HG02840 (cell line): Measurements from ENCODE around the gene RASGRP2.
"Not testable (repeated sequence)": the region's sequence is repeated elsewhere in the genome, so short reads cannot be mapped to it uniquely, and the experiment has no call there.

ENCODE experiments used
- ATAC-seq: cut with Tn5 transposase; IDR thresholded peaks from one replicate; pipeline ENCODE4 v1.9.1; 2021; ENCODE audit warnings: mild to moderate bottlenecking, moderate library complexity, moderate number of reproducible peaks; ENCODE audit not compliant: unreplicated experiment, low FRiP score

RASGRP2 gene

DNA sequence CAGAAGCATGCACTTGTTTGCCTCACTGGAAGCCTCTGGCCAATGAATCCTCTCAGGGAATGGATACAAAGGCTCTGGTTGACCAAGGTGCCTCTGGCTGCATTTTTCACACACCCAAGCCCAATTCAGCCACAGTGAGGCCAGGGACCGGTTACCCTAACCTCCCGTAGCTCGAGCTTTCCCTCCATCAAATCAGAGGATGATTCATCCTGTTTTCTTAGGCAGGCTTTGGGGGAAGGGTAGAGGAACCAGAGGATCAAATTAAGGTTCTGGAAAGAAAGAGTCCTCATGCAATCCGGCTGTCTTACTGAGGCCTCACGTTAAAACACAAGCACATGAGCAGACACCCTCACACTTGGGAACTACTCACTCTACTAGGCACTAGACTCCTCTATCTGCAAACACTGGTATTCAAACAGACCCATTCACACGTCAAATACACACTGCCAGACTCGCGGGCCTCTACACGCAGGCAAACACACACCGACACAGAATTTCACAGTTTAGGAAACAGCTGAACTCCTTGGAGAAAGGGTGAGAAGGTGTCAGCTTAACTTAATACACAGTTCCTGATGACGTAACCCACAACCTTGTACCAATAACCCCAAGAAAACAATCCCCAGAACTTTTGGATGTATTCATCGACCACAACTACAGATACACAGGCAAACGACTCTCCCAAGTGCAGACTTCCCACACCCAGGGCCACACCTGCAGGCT lies 33.4 kb downstream of the RASGRP2 start:
- no peak for ATAC-seq

DNA sequence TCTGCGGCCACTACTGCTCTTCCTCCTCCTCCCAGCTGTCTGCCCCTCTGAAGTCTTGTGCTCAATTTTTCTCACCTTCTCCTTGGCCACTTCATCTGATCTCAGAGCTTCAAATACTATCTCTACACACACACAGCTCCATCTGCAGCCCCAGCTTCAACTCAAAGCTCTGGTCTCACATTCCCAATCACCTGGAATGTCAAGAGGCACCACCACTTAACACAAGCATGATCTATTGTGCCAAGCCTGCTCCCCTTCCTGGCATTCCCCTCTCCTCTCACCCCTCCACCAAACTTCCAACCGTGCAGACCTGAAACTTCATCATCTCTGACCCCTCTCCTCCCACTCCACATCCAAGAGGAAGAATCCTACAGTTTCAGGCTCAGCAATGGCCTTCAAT lies 38.4 kb downstream of the RASGRP2 start:
- no peak for ATAC-seq

DNA sequence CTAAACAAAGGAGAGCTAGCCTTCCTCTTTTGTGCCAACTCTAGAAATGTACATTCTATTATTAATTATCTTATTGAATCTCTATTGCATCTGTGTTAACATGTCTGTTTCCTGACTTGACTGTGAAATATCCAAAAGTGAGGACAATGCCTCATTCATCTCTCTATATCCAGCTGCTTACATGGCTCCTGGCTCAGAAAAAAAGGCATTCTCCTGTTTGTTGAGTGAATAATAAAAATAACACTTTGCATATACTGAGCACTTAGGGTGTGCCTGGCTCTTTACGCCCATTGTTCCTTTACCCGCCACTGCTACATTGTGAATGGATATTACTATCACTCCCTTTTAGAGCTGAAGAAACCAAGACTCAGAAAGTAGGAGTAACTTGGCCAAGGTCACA lies 40.9 kb downstream of the RASGRP2 start:
- no peak for ATAC-seq

DNA sequence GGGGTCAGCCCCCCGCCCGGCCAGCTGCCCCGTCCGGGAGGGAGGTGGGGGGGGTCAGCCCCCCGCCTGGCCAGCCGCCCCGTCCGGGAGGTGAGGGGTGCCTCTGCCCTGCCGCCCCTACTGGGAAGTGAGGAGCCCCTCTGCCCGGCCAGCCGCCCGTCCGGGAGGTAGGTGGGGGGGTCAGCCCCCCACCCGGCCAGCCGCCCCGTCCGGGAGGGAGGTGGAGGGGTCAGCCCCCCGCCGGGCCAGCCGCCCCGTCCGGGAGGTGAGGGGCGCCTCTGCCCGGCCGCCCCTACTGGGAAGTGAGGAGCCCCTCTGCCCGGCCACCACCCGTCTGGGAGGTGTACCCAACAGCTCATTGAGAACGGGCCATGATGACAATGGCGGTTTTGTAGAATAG lies 42.0 kb downstream of the RASGRP2 start:
- ATAC-seq = not testable (repeated sequence)

DNA sequence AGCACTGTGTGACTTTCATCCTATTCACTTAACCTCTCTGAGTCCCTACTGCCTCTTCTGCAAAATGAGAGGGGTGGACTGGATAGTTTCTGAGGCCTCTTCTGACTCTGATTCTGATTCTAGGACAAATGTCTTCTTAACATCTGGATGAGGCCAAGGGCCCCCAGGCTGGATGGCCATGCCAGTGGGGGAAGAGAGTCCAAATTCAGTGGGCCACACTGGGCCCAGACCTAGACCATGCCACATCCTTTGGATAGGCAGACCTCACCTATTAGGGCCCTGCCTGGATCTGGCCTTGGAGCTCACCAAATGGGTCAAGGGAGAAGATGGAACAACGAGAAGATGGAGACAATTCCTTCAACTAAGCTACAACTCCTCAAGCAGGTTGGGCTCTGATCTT lies 45.5 kb downstream of the RASGRP2 start:
- ATAC-seq = no peak

DNA sequence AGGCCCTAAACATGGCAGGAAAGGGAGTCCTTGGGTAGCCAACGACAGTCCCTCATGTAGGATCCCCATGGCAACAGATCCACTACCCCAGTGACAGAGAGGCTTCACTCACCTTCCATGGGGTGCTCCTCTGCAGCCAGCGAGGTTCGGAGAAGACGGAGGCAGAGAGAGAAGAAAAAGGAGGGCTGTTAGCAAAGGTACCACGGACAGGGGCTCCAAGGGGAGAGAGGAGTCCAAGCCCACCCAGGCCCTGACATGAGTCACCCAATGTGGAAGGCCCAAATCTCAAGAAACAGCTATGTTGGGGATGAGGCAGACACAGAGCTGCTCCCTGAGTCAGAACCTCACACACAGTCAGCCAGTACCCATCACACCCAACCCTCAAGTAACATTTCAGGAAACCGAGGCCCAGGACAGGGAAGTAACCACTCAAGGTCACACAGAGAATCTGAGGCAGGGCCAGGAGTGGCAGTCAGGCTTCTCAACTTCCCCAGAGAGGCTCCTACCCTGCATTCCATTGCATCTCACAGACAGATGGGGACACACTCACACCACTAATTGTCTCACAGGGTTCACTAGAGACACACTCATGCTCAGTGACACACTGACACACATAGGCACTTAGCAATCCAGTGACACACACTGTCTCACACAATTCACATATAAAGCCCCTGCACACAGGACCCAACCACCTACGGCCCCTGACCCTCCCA lies 46.1 kb downstream of the RASGRP2 start:
- ATAC-seq = no peak

DNA sequence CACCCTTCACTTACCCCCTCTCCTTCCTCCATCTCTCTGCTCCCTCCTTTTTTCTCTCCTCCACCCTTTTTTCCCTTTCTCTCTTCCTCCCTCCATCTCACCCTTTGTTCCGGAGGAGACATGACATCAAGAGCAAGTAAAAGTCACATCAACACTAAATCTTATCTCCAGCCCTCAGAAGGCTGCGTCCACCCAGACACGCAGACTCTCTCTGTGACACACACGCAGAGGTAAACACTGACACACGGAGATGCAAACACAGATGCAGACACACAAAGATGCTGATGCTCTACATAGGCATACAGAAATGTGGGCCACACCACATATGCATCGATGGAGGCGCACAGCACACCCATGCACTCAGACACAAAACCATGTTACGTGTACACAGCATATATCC lies 47.9 kb downstream of the RASGRP2 start:
- ATAC-seq = no peak

DNA sequence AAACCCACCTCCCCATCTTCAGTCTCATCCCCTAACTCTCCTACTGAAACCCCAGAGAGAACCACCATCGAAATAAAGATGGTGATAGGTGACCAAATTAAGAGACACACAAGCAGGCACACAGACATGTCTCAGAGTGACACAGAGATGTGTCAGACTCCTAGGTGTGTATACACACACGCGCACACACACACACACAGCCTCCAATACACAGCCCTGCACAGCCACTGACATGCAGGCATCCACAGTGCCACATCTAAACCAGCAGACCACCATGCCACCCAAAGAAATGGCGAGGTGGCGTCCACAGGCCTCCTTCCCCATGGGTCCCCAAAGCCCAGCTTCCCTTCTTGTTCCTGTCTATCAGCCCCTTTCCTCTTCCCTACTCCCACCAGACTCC lies 48.4 kb downstream of the RASGRP2 start:
- no peak for ATAC-seq

DNA sequence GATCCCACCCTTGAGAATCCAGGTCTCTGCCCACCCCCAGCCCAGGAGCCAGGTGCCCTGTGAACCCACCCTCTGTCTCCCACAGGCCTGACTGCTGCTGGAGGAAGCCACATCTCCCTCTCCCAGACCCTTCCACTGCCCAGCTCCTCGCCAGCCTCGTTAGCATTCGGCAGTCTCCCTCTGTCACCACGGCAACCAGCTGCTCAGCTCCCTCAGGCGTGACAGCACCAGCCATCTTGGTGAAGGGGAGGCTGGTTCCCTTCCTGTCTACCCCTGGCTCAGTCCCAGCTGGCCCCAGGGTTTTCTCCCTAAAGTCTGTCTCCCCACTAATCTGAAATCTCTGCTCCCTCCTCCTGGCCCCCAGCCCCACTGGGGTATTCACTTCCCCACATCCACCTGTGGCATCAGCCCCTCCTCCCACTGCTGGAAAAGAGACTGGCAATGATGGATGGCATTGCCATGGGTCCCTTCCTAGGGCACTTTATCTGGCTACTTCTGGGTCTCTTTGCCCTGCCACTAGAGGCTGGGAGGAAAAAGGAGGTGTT lies 49.0 kb downstream of the RASGRP2 start:
- no peak for ATAC-seq

DNA sequence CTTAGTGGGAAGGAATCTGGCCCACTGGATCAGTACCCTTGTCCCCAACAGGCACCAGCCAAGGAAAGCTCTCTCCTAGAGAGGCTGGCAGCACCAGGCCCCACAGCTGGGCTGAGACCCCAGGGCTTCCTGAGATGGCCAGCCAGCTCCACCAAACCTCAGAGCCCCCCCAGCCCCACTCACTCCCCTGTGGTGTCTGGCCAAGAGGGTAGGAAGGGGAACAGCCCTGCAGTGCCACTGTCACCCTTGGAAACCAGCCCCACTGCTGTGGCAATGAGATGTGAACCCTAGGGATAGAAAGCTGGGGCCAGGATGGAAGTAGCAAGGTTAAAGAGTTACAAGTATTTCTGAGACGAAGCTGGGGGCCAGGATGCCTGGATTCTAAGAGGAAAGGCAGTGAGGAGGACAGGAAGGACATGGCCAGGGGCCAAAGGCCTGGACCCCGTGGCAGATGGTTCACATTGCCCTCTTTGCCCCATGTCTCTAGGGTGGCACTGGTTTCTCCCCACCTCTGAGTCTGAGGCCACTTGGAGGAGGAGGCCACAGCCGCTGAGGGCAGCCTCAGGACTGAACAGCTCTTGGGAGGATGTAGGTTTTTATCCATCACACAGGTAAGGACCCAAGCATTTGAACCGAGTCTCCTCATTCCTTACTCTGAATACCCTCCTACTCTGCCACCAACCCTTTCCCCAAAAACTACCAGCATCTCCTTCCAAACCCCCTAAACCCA lies 49.8 kb downstream of the RASGRP2 start:
- no peak for ATAC-seq

DNA sequence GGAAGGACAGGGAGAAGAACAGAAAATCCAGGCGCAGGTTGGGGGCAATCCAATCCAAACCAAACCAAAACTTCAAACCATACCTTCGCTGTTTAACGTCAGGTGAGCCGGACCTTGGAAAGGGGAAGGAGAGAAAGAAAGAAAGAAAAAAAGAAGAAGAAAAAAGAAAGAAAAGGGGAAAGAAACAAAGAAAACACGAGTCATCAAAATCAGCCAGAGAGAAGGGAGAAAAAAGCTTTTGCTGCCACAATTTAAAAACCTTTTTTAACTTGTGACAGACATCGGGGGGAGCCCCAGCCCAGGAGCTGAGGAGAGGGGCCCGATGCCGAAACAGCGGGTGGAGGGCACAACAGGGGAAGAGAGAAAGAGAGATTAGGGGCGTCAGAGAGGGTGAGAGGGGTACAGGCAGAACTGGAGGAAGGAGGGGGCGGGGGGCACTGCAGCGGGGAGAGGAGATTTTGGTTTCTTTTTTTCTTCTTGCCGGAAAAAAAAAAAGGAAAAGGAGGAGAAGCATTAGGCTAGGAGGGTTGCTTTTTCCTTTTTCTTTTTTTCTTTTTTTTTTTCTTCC lies 51.1 kb downstream of the RASGRP2 start:
- no peak for ATAC-seq

DNA sequence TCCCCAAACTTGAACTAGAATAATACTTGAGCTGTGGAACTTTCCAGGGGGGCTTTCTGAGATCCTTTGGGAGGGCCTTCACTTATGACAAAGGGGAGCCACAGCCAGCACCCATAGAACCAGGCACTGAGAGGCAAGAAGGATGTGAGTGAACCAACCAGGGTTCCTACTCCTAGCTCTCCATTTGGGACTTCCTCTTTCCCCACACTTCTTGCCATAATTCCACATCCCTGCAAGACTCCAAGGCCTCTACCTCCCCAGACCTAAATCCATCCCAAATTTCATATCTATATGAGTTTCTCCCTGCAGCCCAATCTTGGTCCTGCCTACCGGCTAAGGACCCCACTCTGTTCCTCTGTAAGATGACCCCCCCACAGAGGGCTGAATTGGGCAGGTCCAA lies 52.4 kb downstream of the RASGRP2 start:
- ATAC-seq = no peak

DNA sequence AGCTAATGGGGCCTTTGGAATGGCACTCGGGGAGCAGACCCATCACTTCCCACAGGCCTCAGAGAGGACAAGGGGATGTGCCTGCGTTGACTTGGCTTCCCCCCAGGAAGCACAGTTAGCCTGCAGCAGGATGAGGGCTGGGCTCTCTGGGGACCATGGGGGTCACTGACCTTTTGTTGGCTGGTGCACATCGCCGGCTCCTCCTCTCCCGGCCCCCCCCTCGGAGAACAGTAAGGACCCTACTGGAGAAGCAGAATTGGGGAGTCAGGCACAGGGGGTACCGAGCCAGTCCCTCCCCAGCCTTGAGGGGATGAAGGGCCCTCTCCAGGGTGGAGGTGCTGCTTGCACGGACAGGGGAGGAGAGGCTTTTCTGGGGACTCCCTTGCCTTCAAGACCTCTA lies 53.7 kb downstream of the RASGRP2 start:
- ATAC-seq = no peak

DNA sequence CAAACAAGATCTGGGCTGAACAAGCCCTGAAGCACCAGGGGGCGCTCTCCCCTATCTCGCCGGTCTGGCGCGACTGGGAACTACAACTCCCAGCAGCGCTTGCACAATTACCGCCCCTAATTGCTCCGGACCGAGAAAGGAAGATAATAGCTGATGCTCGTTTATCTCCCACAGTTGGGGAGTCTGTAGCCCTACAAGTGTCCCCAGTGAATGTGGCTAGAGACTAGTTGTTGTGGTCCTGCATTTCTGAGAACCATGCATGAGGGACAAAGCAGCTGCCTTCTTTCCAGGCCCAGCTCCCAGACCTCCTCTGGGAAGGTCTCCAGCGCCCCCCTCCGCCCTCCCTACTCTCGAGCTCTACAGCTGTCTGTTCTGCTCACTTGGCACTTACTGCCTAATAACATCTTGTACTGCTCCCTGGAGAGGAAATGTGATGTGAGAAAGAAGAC lies 55.4 kb downstream of the RASGRP2 start:
- peak; percentile 75 for ATAC-seq

DNA sequence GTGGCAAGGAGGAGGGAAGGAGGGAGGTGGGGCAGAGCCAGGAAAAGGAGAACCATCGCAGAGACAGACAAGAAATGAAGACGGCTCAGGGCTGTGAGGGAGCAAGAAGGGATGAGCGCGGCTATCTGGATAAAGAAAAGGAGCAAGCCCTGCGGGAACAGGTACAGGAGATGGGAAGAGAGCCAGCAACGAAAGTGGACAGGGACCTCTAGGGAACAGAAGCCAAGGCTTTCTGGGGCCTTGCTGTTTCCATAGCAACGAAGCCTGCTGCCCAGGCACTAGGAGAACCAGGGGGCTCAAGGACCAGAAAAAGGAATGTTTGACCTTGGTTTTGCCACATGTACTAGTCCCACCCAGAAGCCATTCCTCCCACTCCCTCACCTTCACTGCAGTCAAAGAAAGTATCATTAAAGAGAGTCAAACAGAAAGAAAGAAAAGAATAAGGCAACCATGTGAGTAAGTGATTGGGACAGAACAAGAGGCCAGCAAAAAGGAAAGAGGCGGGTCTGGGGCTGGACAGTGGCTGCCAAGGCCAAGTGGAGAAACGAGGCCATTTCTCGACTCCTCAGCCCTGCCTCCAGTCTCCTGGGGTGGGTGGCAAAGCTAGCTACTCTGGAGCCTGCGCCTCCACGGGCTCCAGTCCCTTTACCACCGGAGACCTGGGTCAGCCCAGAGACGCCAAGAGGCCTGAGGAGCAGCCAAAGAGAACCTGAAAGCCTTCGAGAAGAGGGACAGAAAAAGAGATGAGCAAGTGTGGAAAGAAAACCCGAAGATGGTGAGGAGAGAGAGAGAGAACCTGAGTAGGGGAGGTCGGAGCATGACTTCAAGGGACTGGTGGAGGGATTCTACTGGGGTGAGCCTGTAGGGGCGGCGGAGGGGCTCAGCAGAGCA lies 56.1 kb downstream of the RASGRP2 start:
- ATAC-seq = no peak

DNA sequence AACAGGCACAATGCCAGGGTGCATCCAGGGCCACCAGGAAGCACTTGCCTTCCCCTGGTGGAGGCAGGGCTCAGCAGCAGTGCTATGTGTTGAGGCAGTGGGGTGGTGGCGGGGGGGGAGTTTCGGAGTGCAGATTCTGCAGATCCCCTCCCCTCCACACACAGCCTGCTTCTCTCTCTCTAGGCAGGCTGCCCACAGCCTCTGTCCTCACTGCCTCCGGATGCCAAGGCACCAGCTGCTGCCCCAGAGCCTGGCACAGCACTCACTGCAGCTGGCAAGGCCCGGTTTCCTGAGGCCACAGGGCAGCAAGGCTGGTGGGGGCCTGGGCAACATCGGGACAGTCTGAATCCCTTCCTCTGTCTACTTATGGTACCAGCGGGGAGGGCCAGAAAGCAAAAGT lies 56.7 kb downstream of the RASGRP2 start:
- no peak for ATAC-seq

DNA sequence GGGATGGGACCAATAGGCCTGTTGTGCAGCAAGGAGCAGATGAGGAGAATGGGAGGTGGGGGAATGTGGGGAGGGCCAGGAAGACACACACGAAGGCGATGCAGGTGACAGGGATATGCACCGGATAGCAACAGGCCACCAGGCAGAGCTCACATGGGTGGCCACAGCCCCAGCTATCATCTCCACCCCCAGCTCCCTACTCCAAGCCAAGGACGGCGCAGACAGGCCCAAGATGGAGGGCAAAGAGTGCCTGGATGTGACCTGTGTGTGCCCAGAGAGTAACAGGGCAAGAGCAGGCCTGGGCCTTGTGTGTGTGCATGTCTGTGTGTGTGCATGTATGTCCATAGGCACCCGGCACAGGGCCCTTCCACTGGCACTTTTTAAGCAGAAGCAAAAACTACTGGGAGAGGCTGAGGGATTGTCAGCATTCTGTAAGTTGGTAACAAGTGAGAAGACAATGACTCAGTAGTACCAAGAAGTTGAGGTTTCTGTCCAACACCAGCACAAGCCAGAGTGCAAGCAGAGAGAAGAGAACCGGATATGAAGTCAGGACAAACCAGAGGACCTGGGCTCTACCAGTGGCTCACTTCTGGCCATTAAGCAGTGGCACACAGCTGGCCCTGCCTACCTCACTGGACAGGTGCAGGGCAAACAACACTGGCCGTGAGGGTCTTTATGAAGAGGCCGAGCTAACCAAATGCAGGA lies 57.3 kb downstream of the RASGRP2 start:
- ATAC-seq = no peak

DNA sequence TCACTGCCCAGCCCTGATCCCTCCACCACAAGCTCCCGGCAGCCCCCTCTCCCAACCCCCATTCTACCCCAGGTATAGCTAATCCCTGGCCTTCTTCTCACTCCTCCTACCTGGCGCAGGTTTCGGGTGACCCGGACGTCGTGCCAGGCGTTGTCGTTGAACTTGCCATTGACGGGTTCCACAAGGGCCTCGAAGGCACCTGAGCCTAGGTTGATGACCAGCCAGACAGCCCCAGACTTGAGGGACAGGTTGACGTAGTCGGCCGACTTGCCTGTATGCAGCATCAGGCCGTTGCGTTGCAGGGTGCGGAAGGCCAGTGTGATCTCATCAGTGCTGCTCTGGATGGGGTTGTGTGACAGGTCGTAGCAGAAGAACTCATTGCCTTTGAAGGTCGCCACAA lies 58.4 kb downstream of the RASGRP2 start:
- no peak for ATAC-seq

DNA sequence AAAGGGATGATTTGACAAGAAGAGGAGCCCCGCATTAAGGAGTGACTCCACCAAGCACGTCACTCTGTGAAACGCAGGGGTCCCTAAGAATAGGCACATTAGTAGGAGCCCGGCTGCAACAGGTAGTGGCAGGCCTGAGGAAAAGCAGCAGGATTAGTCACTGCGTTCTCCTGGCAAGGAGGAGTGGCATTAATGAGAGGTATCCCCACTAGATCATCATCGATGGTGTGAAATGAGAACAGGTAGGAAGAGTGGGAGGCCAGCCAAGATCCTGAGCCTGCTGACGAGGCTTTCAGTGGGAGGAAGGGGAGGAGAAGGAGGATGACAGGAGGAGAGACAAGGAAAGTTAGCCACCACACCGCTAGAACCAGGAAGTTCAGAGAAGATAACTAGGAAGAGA lies 59.6 kb downstream of the RASGRP2 start:
- ATAC-seq = no peak
